ENCODE data around the gene CDH26.
A peak's percentile ranks its signal among the peaks of the same experiment; 100 is the strongest.

Gene CDH26

DNA sequence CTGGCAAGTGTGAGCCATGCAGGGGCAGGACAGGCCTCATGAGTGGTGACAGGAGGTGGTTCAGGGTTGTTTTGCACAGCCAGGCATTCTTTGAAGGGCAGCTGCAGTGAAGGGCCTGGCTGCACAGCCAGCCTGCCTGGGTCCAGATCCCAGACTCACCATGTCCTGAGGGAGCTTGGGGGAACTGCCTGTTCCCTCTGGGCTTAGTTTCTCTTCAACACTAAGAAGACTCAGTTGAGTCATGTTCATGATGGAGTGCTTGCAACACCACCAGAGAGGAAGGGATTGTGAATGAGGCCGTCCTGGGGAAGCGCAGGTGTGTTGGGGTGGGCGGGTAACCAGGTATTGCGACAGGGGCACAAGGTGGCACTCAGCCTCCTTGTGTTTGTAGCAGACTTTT, 102.4 kb downstream of the CDH26 start:
- H3K4me3 ChIP-seq (ENCODE audit: control insufficient read depth, low read depth, low read length) = no peak overlapping the region
- peak; percentile 68 for DNase-seq (ENCODE audit: low read depth)

DNA sequence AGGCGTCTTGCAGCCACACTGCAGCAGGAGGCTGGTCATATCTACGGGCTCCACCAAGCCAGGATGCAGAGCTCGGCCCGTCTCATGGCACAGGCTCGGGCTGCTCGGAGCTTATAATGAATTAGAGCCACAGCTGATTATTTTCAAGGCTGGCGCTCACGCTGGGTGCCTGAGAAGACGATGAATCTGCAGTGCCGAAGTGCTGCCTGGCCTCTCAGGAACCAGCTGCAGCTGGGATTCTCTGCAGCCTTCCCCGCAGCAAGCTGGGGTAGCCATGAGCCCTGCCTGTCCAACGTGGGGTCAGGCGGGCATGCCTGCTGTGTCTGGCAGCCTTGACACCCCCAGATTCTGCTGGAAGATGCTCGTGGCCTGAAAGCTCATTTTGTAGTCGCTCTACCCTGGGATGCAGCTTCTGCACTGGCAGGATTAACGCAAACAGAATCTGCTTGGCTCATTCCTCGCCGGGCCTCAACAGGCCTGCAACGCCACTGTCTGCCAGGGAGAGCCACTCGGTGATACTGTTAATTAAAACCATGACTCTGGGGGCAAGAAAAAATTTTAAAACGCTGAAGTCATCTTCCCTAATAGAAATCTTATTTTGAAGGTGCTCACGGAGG, 104.3 kb downstream of the CDH26 start:
- H3K4me3 ChIP-seq (ENCODE audit: control insufficient read depth, low read depth, low read length) = no peak overlapping the region
- DNase-seq (ENCODE audit: low read depth) = no peak
- TF ChIP-seq, protein P1, sequence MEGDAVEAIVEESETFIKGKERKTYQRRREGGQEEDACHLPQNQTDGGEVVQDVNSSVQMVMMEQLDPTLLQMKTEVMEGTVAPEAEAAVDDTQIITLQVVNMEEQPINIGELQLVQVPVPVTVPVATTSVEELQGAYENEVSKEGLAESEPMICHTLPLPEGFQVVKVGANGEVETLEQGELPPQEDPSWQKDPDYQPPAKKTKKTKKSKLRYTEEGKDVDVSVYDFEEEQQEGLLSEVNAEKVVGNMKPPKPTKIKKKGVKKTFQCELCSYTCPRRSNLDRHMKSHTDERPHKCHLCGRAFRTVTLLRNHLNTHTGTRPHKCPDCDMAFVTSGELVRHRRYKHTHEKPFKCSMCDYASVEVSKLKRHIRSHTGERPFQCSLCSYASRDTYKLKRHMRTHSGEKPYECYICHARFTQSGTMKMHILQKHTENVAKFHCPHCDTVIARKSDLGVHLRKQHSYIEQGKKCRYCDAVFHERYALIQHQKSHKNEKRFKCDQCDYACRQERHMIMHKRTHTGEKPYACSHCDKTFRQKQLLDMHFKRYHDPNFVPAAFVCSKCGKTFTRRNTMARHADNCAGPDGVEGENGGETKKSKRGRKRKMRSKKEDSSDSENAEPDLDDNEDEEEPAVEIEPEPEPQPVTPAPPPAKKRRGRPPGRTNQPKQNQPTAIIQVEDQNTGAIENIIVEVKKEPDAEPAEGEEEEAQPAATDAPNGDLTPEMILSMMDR (conservative IDR thresholded peaks at IDR 0.05; ENCODE audit: control insufficient read depth, insufficient read depth, low read depth, low read length) = no peak

More for the DNA sequence above, 102.4 kb downstream of the CDH26 start:
- TF ChIP-seq, protein P1 (conservative IDR thresholded peaks at IDR 0.05; ENCODE audit: control insufficient read depth, insufficient read depth, low read depth, low read length) = no peak

DNA sequence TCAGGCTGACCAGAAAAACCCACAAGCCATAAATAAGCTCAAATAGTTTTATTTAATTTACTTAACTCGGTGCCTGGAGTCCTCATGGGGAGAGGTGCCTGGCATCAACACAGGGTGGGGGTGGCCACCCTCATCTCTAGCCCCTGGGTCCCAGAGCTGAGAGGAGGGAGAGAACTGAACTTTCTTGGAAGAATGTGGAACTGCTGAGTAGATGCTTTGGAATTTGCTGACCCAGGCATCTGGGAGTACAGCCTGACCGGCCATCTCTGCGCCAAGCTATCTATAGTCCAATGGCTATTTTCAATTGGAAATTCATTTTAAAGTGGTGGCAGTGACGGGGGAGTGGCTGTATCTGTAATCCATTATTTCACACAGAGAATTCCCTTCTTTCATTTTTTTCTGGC, 104.8 kb downstream of the CDH26 start:
- TF ChIP-seq, protein P1 (conservative IDR thresholded peaks at IDR 0.05; ENCODE audit: control insufficient read depth, insufficient read depth, low read depth, low read length) = no peak
- peak; percentile 87 for DNase-seq (ENCODE audit: low read depth)
- H3K4me3 ChIP-seq (ENCODE audit: control insufficient read depth, low read depth, low read length) = no peak overlapping the region

DNA sequence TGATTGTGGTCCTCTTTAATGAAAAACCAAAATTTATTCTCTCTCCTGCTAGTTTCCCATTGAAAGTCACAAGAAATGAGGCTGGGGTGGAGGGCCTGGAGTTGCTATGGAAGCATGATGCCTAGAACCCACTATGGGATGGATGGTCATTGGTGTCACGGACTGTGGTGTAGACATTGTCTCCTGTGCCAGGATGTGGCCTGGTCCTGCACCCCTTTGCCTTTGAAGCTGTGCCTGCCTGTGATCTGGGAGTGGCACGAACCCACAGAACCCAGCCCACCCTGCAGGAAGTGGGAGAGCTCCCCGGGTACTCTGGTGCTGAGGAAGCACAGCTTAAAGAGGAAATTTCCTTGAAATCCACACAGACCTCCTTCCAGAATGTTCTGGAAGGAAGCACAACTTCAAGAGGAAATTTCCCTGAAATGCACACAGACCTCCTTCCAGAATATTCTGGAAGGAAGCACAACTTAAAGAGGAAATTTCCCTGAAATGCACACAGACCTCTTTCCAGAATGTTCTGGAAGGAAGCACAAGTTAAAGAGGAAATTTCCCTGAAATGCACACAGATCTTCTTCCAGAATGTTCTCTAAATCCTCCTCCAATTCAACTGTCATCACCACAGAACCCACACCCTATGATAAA, 105.6 kb downstream of the CDH26 start:
- DNase-seq (ENCODE audit: low read depth) = no peak
- TF ChIP-seq, protein P1 (conservative IDR thresholded peaks at IDR 0.05; ENCODE audit: control insufficient read depth, insufficient read depth, low read depth, low read length) = no peak
- H3K4me3 ChIP-seq (ENCODE audit: control insufficient read depth, low read depth, low read length) = no peak overlapping the region

All from fibroblast of mammary gland (primary cell).